Trophoblast cell (in vitro differentiated cells and primary cell): ENCODE results near the gene CDKAL1.
"Not testable (repeated sequence)": the region's sequence is repeated elsewhere in the genome, so short reads cannot be mapped to it uniquely, and the experiment has no call there.

Experiments used
- DNase-seq, 2 donors: peaks; one replicate each; pipeline ENCODE4 v3.0.0-alpha.2; 2016
- H2AFZ ChIP-seq: 2 replicates; pipeline ENCODE4 v1.6.1; 2013; ENCODE audit warnings: low read length, moderate library complexity, mild to moderate bottlenecking; ENCODE audit not compliant: insufficient read depth, poor library complexity
- H2AK5ac ChIP-seq: 2 replicates; pipeline ENCODE4 v1.6.1; 2013; ENCODE audit warnings: mild to moderate bottlenecking, low read length
- H2BK120ac ChIP-seq: 2 replicates; pipeline ENCODE4 v1.6.1; 2013; ENCODE audit warnings: low read length, mild to moderate bottlenecking, moderate library complexity; ENCODE audit not compliant: insufficient read depth, poor library complexity
- H2BK12ac ChIP-seq: 2 replicates; pipeline ENCODE4 v1.6.1; 2013; ENCODE audit warnings: mild to moderate bottlenecking, low read length, moderate library complexity
- H2BK5ac ChIP-seq: 2 replicates; pipeline ENCODE4 v1.6.1; 2013; ENCODE audit warnings: low read length, low read depth, moderate library complexity, mild to moderate bottlenecking; ENCODE audit not compliant: poor library complexity
- H3K14ac ChIP-seq: 2 replicates; pipeline ENCODE4 v1.6.1; 2013; ENCODE audit warnings: mild to moderate bottlenecking, low read length
- H3K18ac ChIP-seq: 2 replicates; pipeline ENCODE4 v1.6.1; 2013; ENCODE audit warnings: mild to moderate bottlenecking, low read length
- H3K23ac ChIP-seq: 2 replicates; pipeline ENCODE4 v1.6.1; 2013; ENCODE audit warnings: low read length
- H3K27ac ChIP-seq: 2 replicates; pipeline ENCODE4 v1.5.1; 2013; ENCODE audit warnings: low read depth, mild to moderate bottlenecking, inconsistent platforms, low read length, moderate library complexity
- H3K27me3 ChIP-seq: 2 replicates; pipeline ENCODE4 v1.6.1; 2013; ENCODE audit warnings: inconsistent platforms, mild to moderate bottlenecking, low read length, moderate library complexity; ENCODE audit not compliant: insufficient read depth
- H3K36me3 ChIP-seq, 2 experiments: 1 replicate in 1 of 2; 2 replicates in 1 of 2; pipeline ENCODE4 v1.6.1; 2013; ENCODE audit warnings: low read length in 2 of 2, mild to moderate bottlenecking in 2 of 2, moderate library complexity in 1 of 2; ENCODE audit not compliant: insufficient read depth in 2 of 2, control insufficient read depth in 1 of 2
- H3K4ac ChIP-seq: 2 replicates; pipeline ENCODE4 v1.6.1; 2013; ENCODE audit warnings: low read depth, mild to moderate bottlenecking, low read length, moderate library complexity
- H3K4me1 ChIP-seq, 2 experiments: 1 replicate in 1 of 2; 2 replicates in 1 of 2; pipeline ENCODE4 v1.6.1; 2013; ENCODE audit warnings: low read length in 2 of 2, mild to moderate bottlenecking in 2 of 2, moderate library complexity in 1 of 2; ENCODE audit not compliant: insufficient read depth in 2 of 2, control insufficient read depth in 1 of 2
- H3K4me2 ChIP-seq: 2 replicates; pipeline ENCODE4 v1.6.1; 2013; ENCODE audit warnings: inconsistent platforms, mild to moderate bottlenecking, low read length, moderate library complexity
- H3K4me3 ChIP-seq: 2 replicates; pipeline ENCODE4 v1.5.1; 2013; ENCODE audit warnings: mild to moderate bottlenecking, low read depth, low read length, inconsistent platforms
- H3K79me1 ChIP-seq: one replicate; pipeline ENCODE4 v1.6.1; 2013; ENCODE audit warnings: low read length
- H3K79me2 ChIP-seq: 2 replicates; pipeline ENCODE4 v1.6.1; 2013; ENCODE audit warnings: low read length, mild to moderate bottlenecking; ENCODE audit not compliant: control insufficient read depth, insufficient read depth, poor library complexity
- H3K9ac ChIP-seq: 2 replicates; pipeline ENCODE4 v1.6.1; 2013; ENCODE audit warnings: mild to moderate bottlenecking, low read length
- H3K9me3 ChIP-seq: 2 replicates; pipeline ENCODE4 v1.6.1; 2013; ENCODE audit warnings: low read depth, mild to moderate bottlenecking, control low read depth, inconsistent platforms, low read length; ENCODE audit not compliant: insufficient read depth
- H4K12ac ChIP-seq: 2 replicates; pipeline ENCODE4 v1.6.1; 2013; ENCODE audit warnings: low read depth, mild to moderate bottlenecking, low read length, moderate library complexity
- H4K8ac ChIP-seq: 2 replicates; pipeline ENCODE4 v1.6.1; 2013; ENCODE audit warnings: low read depth, mild to moderate bottlenecking, low read length, moderate library complexity
- H4K91ac ChIP-seq: one replicate; pipeline ENCODE4 v1.6.1; 2013; ENCODE audit warnings: low read depth, mild to moderate bottlenecking, low read length, moderate library complexity
- WGBS: extraction: QIAGEN DNeasy Blood & Tissue Kit; methylation state at CpG from one replicate; pipeline ENCODE4 v1.1.7; 2013; ENCODE audit warnings: missing lambda C conversion rate; ENCODE audit not compliant: insufficient read length, insufficient coverage; ENCODE audit errors: extremely low coverage; 5-methylcytosine and 5-hydroxymethylcytosine counted together

Gene CDKAL1

DNA sequence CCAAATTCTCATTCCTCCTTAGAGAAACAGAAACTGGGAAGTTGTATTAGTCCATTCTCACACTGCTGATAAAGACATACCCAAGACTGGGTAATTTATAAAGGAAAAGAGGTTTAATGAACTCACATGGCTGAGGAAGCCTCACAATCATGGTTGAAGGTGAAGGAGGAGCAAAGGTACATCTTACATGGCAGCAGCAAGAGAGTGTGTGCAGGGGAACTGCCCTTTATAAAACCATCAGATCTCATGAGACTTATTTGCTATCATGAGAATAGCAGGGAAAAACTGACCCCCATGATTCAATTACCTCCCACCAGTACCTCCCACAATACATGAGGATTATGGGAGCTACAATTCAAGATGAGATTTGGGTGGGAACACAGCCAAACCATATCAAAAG, 720.2 kb downstream of the CDKAL1 start:
- not testable (repeated sequence) for H2BK120ac ChIP-seq, H2BK5ac ChIP-seq, H3K79me2 ChIP-seq, H4K12ac ChIP-seq, H3K27ac ChIP-seq, H3K4me1 ChIP-seq, H3K4me3 ChIP-seq, H3K9ac ChIP-seq, H3K27me3 ChIP-seq, H3K36me3 ChIP-seq, H3K9me3 ChIP-seq, H2AFZ ChIP-seq, H3K4ac ChIP-seq, H3K18ac ChIP-seq, H3K4me2 ChIP-seq, H3K14ac ChIP-seq, H2AK5ac ChIP-seq, H3K23ac ChIP-seq, DNase-seq, H2BK12ac ChIP-seq, H4K8ac ChIP-seq, H3K79me1 ChIP-seq, H4K91ac ChIP-seq

DNA sequence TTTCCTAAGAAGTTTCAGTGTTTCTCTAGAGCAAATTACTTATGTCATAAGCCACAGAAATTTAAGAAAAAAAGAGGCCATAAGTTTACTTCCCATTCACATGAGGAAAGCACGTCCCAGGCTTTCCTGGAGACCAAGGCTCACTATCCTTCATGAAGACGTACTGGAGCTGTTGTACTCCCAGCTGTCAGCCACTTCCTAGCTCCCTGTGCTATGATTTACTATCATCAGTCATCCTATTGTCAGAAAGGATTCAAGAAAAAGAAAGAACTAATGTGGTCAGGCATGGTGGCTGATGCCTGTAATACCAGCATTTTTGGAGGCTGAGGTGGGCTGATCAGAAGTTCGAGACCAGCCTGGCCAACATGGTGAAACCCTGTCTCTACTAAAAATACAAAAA, 721.9 kb downstream of the CDKAL1 start:
- H3K4me2 ChIP-seq = no peak overlapping the region
- peaks cover 2% of the 10 kb centered on the region for H3K9me3 ChIP-seq
- no CpG with 5 or more reads among the region's 3 CpGs for WGBS
- no peak overlapping the region for H3K4ac ChIP-seq
- no peak overlapping the region for H3K27ac ChIP-seq
- no peak overlapping the region for H2BK12ac ChIP-seq
- no peak overlapping the region for H4K12ac ChIP-seq
- H3K36me3 ChIP-seq = no peaks in the 10 kb centered on the region
- no peak overlapping the region for H3K9ac ChIP-seq
- no peak overlapping the region for H3K14ac ChIP-seq
- no peak overlapping the region for H2BK120ac ChIP-seq
- no peaks in the 10 kb centered on the region for H3K79me2 ChIP-seq
- H2BK5ac ChIP-seq = no peak overlapping the region
- H2AFZ ChIP-seq = no peak overlapping the region
- no peak overlapping the region for H4K91ac ChIP-seq
- DNase-seq = no peak
- H3K27me3 ChIP-seq = no peaks in the 10 kb centered on the region
- H3K23ac ChIP-seq = no peak overlapping the region
- no peak overlapping the region for H4K8ac ChIP-seq
- no peaks in the 10 kb centered on the region for H3K79me1 ChIP-seq
- H2AK5ac ChIP-seq = no peak overlapping the region
- H3K4me1 ChIP-seq = no peaks in the 10 kb centered on the region
- no peak overlapping the region for H3K4me3 ChIP-seq
- no peak overlapping the region for H3K18ac ChIP-seq

DNA sequence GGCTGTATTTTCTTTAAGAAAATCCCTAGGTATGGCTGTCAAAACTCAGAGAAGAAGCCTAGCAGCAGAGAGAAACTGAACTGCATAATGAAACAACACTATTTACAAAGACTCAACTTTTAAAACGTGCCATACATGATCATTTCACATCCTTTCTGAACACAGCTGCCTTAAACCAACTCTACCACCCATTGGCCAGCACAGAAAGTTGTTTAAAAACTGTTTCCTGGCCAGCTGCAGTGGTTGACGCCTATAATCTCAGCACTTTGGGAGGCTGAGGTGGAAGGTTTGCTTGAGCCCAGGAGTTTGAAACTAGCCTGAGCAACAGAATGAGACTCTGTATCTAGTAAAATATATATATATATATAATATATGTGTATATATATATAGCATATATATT, 722.9 kb downstream of the CDKAL1 start:
- no peak overlapping the region for H3K14ac ChIP-seq
- H3K4me3 ChIP-seq = no peak overlapping the region
- H3K27ac ChIP-seq = no peak overlapping the region
- no peaks in the 10 kb centered on the region for H3K27me3 ChIP-seq
- H4K12ac ChIP-seq = no peak overlapping the region
- H3K4ac ChIP-seq = no peak overlapping the region
- H3K36me3 ChIP-seq = no peaks in the 10 kb centered on the region
- no peaks in the 10 kb centered on the region for H3K79me1 ChIP-seq
- peaks cover 2% of the 10 kb centered on the region for H3K9me3 ChIP-seq
- no peaks in the 10 kb centered on the region for H3K4me1 ChIP-seq
- H3K18ac ChIP-seq = no peak overlapping the region
- no peak overlapping the region for H4K91ac ChIP-seq
- no peak for DNase-seq
- no peak overlapping the region for H3K9ac ChIP-seq
- H3K4me2 ChIP-seq = no peak overlapping the region
- no peak overlapping the region for H2AFZ ChIP-seq
- no peaks in the 10 kb centered on the region for H3K79me2 ChIP-seq
- no CpG with 5 or more reads among the region's 2 CpGs for WGBS
- H2AK5ac ChIP-seq = no peak overlapping the region
- H2BK12ac ChIP-seq = no peak overlapping the region
- no peak overlapping the region for H2BK120ac ChIP-seq
- H3K23ac ChIP-seq = no peak overlapping the region
- no peak overlapping the region for H4K8ac ChIP-seq
- H2BK5ac ChIP-seq = no peak overlapping the region

DNA sequence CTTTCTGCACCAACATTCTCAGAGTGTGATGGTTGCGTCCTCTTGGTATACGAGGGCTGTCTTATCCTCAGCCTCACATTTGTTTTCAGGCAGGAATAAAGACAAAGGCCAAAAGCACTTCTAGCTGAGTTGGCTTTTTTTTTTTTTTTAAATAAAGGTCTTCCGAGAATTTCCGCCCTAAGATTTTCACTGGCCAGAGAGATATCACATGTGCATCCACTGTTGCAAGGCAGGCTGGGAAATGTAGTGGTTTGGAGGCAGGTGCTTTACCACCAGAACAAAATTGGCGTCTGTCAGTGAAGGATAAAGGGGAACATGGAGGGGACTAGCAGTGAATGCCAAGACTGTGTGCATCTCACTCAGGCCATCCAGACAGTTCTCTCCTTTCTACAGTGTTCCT, 724.4 kb downstream of the CDKAL1 start:
- no peaks in the 10 kb centered on the region for H3K79me2 ChIP-seq
- no peak overlapping the region for H3K18ac ChIP-seq
- H3K4me2 ChIP-seq = no peak overlapping the region
- DNase-seq = no peak
- peaks cover 2% of the 10 kb centered on the region for H3K9me3 ChIP-seq
- no peak overlapping the region for H4K12ac ChIP-seq
- no peaks in the 10 kb centered on the region for H3K27me3 ChIP-seq
- H3K4me3 ChIP-seq = no peak overlapping the region
- H3K79me1 ChIP-seq = no peaks in the 10 kb centered on the region
- no peak overlapping the region for H2AFZ ChIP-seq
- H2BK5ac ChIP-seq = no peak overlapping the region
- no peaks in the 10 kb centered on the region for H3K36me3 ChIP-seq
- no peak overlapping the region for H3K9ac ChIP-seq
- no peak overlapping the region for H3K4ac ChIP-seq
- H3K27ac ChIP-seq = no peak overlapping the region
- no peak overlapping the region for H3K14ac ChIP-seq
- no peak overlapping the region for H4K8ac ChIP-seq
- no peak overlapping the region for H2AK5ac ChIP-seq
- no peak overlapping the region for H4K91ac ChIP-seq
- no peak overlapping the region for H3K23ac ChIP-seq
- H2BK120ac ChIP-seq = no peak overlapping the region
- H3K4me1 ChIP-seq = peaks cover 0 to under 1% of the 10 kb centered on the region in 2 experiments
- no peak overlapping the region for H2BK12ac ChIP-seq
- WGBS = no CpG with 5 or more reads among the region's 5 CpGs
